NCI-H2227 (cell line): Measurements from ENCODE around the gene PCSK5.

Experiments
- DNase-seq: peaks from one replicate; lab custom pipeline; 2025; ENCODE audit not compliant: unreplicated experiment; lab: John Stamatoyannopoulos, UW

Gene PCSK5

DNA sequence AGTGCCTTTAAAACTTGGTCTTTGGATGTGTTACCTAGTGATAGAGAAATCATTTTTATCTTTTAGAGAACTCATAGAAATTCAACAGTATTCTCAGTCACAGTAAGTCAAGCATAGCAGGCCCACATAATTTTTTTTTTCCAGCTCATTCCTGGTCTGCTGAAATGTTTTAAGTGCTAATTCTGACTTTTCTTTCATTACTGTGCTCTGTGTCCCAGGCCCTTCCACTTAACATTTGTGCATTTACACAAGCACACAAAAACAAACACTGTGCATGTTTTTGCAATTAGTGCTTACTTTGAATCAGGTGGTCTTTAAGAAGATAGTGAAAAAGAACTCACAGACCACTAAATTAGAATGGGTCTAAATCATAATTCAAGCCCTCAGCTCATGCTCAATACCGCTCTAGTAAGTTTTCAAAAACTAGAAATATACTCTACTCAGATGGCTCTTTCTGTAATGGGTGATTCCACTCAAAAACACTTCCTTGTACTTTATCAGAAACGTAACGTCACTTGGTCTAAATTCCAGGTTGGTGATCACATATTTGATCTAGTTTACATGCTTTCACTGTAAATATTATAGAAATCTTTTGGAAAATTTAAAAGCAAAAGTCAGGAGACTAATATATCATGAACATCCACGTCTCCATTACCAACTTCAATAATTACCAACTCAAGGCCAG, 107.8 kb downstream of the PCSK5 start:
- no peak for DNase-seq

DNA sequence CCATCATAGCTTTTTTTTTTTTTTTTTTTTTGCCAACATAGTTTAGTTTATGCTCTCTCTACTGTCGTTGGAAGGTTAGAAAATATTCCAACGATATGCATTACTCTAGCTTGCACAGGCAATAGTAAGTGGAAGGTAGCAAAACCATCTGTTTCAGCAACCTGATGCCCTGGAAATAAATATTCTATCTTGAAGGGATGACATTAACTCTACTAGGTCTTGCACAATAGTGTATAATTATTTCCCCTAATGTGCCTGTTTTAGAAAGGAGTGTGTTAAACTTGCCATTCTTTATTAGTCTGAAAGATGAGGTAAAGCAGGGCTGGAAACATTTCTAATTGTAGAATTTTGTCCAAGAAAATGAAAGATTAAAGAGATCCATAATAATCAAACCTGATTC, 111.0 kb downstream of the PCSK5 start:
- DNase-seq = no peak

GRCh38 chr9:76003041-76003440, 112.6 kb downstream of the PCSK5 start:
- DNase-seq = no peak

- no peak for DNase-seq
Measured at GRCh38 chr9:76004526-76004925, 114.1 kb downstream of the PCSK5 start.

- DNase-seq = no peak
Measured at GRCh38 chr9:76007935-76008334, 117.5 kb downstream of the PCSK5 start.

DNA sequence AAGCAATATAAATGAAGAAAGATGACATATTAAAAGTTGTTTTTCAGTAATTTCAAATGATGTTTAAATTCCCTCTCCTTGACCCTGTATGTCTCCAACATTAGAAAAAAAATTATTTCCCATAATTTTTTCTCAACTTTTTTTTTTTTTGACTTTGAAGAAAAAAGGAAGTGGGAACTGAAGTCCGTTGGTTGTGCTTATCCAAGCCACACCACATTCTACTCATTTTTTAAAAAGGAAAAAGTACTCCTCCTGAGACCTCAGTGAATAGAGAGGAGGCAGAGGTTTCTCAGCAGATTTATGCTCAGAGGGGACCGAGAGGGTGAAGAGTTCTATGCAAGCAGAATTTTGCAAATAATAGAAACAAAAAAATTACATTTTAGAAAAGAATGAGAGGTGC, 123.3 kb downstream of the PCSK5 start:
- no peak for DNase-seq

GRCh38 chr9:76018235-76018634, 127.8 kb downstream of the PCSK5 start:
- DNase-seq = no peak

- DNase-seq = no peak
Measured at GRCh38 chr9:76018761-76019160, 128.3 kb downstream of the PCSK5 start.

DNA sequence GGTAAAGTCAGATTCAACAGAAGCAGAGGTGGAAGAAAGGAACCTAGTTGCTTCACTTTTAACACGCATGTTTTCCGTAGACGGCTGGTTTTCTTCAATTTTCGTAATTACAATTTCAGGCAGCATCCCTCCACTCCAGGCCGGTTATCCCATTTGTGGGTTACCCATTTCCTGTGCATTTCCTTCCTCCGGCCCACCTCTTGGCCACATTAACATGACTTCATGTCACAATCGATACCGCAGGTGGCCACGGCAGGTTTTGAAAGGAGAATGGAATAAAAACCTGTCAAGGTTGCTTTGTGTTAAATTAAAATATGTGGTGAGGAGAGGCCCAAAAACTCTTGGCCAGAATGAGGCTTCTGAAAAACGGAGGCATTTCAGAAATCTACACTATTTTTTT, 130.2 kb downstream of the PCSK5 start:
- no peak for DNase-seq

- no peak for DNase-seq
Measured at GRCh38 chr9:76022317-76022716, 131.8 kb downstream of the PCSK5 start.

DNA sequence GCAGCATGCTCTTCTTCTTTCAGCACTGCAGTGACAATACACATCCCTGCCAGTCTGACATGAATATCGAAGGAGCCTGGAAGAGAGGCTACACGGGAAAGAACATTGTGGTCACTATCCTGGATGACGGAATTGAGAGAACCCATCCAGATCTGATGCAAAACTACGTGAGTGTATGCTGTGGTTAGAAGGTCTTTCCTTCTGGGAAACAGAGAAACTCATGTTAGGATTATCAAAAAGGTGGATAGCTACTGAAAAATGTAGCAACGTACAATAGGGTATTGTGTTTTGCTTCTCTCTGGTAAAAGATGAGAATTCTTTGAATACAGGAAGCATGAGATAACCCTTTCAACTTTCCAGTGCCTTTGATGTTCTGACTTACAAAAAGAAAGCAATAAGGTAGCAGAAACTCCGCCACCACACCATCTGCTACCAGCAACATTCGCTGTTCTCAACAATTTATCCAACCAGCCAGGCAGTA, 133.3 kb downstream of the PCSK5 start:
- no peak for DNase-seq

DNA sequence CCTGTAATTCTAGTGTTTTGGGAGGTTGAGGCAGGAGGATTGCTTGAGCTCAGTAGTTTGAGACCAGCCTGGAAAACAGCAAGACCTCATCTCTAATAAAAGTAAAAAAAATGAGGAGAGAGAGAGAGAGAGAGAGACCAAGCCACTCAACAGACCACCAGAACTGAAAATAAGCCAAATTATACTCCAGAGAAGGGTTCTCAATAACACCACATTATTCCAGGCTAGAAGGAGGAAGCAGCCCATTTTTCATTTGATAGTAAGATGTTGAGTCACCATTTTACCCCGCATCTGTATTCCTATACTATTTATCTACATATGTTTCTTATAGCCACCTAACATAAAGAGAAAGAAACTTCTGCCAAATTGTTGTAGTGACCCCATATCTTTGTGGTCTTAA, 134.8 kb downstream of the PCSK5 start:
- DNase-seq = no peak

DNA sequence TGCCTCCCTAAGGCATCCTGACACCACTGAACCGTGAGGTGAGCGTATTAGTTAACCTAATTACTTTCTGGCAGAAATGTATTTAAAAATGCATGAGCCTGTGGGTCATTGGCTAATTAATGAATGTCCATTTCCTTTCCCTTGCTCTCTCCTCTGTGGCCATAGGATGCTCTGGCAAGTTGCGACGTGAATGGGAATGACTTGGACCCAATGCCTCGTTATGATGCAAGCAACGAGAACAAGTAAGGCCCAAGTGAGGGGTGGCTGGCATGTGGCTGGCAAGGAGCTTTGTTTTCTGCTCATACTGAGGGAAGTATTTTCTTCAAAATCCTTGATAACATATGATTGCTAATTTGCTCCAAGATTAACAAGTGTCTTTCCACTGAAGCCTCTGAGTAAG, 136.3 kb downstream of the PCSK5 start:
- no peak for DNase-seq

GRCh38 chr9:76027416-76027815, 136.9 kb downstream of the PCSK5 start:
- DNase-seq = no peak

DNA sequence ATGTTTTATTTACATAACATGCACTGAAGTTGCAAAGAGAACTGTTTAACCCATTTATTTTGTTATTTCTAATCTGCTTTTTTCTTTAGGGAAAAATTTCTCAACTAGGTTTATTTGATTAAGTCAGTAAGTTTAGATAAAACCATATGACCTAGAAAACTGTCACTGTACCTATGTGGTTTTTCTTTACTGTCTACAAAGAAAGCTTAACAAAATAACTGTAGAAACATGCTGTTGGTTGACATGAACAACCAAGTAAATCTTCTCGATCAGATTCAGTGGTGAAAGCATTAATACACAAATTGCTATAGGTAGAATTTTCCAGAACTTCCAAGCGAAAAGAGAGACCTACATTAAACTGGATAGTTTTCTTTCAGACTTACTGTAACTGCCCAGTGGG, 137.4 kb downstream of the PCSK5 start:
- no peak for DNase-seq

DNA sequence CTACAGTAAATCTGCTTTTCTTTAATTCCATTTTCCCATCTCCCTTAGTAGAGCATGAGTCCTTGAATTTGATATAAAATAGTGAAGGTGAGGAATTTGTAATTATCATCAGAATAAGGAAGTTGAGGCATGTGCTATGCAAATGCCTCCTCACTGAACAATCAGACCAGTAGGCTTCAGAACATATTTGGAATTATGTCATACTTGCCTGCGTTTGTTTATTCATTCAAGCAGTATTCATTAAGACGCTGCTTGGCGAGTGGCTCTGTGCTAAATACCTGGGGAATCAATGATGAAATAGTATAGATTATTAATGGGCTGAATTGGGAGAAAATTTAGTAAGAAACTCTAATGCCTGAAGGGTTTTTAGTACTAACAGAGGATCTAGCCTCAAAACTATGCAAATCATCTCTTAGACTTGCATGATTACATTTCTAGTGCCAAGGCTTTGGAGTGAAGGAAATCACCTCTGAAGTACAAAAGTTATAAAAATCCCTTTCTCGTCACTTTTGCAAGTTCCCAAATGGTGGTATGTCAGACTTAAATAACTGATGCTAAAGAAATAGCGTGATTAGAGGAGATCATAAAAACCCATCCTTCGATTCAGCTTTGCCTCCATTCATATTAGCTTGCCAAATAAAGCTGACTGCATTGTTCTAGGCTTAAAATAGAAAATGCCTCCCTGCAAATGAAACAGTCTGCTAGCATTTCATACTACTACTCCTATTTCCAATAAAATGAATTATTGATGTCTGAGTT, 141.7 kb downstream of the PCSK5 start:
- no peak for DNase-seq

- DNase-seq = no peak
Measured at GRCh38 chr9:76032797-76033373, 142.4 kb downstream of the PCSK5 start.

DNA sequence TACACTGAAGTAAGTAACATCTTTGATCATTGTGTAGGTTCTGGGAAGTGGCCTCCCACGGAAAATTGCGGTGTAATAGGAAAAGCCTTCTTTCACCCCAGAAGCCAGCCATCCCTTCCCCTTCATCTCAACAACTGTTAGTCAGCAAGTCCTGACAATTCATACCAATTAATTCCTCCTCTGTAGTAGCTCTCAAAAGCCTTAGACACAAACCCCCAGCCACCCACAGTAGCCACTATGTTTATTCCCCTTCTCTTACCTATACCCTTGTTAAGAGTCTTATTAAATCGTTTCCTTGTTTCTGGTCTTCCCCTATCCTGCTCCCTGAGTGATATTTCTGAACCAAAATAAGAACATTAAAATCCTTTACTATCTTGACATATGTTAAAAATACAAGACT, 143.6 kb downstream of the PCSK5 start:
- no peak for DNase-seq

DNA sequence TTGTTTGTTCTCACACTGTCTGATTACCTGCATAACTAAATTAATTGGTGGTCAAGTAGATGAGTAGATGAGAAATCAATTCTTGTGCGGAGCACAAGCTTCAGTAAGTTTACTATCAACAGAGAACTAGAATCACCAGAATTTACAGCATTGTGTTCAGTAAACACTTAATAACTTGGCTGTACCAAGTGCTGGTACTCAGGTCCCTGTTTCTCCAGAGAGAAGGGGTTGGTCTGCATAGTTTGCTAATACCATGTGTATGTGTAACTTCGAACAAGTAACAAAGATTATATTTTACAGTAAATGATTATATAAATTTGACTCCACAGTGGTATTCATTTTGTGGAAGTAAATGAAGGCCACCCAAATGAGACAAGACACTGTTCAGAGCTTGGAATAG, 146.3 kb downstream of the PCSK5 start:
- DNase-seq = no peak

DNA sequence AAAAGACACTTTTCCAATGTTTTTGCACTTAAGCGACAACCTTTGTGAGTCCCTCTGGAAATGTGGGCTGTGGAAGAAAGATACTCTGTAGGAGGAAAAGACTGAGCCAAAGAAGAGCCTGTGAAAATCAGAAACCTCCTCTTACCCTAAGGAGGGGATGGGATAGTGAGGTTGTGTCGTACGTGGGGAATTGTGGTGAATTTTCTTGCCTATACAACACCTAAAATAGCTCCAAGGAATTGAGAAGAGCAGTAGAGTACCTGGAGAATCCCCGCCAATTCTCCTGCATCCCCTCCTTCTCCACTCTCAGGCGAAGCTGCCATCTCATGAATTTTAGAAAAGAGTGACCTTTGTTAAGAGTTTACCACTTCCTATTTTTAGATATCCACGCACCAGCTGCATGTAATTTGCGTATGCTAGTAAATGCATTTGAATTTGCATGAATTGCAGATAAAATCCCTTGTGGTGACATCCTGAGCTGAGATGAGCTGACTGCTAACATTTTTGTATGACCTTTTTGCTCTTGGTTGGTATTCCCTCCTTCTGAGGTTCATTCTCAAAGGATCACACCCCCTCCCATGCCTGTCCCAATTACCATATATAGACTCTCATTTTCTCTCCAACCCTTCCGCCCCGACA, 147.2 kb downstream of the PCSK5 start:
- DNase-seq = no peak

DNA sequence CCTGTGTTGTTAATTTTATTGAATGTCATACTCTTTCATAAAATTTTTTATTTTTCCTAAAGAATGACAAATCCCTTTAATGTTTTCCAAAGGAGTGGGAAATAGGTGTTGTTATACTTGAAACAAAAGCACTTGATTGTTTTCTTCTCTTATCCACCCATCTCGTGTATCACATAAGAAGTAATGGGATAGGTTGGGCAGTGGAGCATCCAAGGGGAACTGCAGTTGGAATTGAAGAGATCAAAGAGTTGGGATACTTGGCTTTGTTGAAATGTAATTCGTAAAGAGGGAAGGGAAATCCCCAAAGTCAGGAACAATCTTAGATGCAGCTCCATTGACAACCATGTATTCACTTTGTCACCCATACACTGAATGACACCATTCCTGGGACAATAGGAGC, 148.0 kb downstream of the PCSK5 start:
- DNase-seq = no peak
